WI38 (cell line): ENCODE results near the gene NFYA.

Experiments used
- H3K4me3 ChIP-seq: 2 replicates; pipeline ENCODE4 v1.5.1; 2011; ENCODE audit warnings: low read depth, mild to moderate bottlenecking, control low read depth, low read length
- CTCF ChIP-seq: IDR thresholded peaks from 2 replicates; pipeline ENCODE4 v1.5.1; 2012; ENCODE audit warnings: low read depth, mild to moderate bottlenecking, control low read depth, low read length

The NFYA gene

GRCh38 chr6:41032830-41033229, 39.9 kb upstream of the NFYA start:
- H3K4me3 ChIP-seq, result no peak overlapping the region
- no peak for TF ChIP-seq CTCF

- no peak for TF ChIP-seq CTCF
- no peak overlapping the region for H3K4me3 ChIP-seq
These were observed 39.0 kb upstream of the NFYA start for GRCh38 chr6:41033776-41034175.

GRCh38 chr6:41036186-41036585, 36.6 kb upstream of the NFYA start:
- TF ChIP-seq CTCF, result no peak
- H3K4me3 ChIP-seq, result no peak overlapping the region

GRCh38 chr6:41036601-41037000, 36.2 kb upstream of the NFYA start:
- no peak overlapping the region for H3K4me3 ChIP-seq
- TF ChIP-seq CTCF, result no peak

GRCh38 chr6:41037107-41037900, 35.5 kb upstream of the NFYA start:
- H3K4me3 ChIP-seq, result no peak overlapping the region
- TF ChIP-seq CTCF, result no peak

GRCh38 chr6:41038205-41038604, 34.6 kb upstream of the NFYA start:
- no peak for TF ChIP-seq CTCF
- no peak overlapping the region for H3K4me3 ChIP-seq

- peak; percentile 54; the same call in 1 of the 2 replicates for TF ChIP-seq CTCF
- H3K4me3 ChIP-seq, result no peak within 1 kb of the TSS
These were observed 33.4 kb upstream of the NFYA start, which contains the start of gene UNC5CL for GRCh38 chr6:41039060-41039998. Gene UNC5CL, minus strand, starts transcription at chr6:41039221. Its CDS starts 4,147 bp downstream, at chr6:41035074.
